SK-N-SH (cell line): ENCODE measurements around the gene GATC. TPM values are rescaled to one million over a fixed set of nuclear protein-coding genes. Genes with fewer than 3 reads are reported as not detected.

Experiments
- CTCF ChIA-PET: fragments of 300-600, 350-600 bp; formaldehyde crosslinking; extraction: SDS; loops from one replicate; lab custom pipeline; 2021; lab: Yijun Ruan, JAX
- POLR2A ChIA-PET: fragments of 350-600 bp; sonication (Branson Sonifier 250); formaldehyde crosslinking; extraction: SDS; loops from one replicate; lab custom pipeline; 2020; ENCODE audit warnings: antibody characterized with exemption, inconsistent platforms; lab: Yijun Ruan, JAX
- DNase-seq: peaks from one replicate; pipeline ENCODE4 v3.0.0; 2012
- H2AFZ ChIP-seq: fragments of 200-600 bp; sonication (generic); 2 replicates; pipeline ENCODE4 v1.8.1; 2016; ENCODE audit warnings: antibody characterized with exemption, mild to moderate bottlenecking, low read depth
- H3F3A ChIP-seq: fragments of 200-600 bp; sonication (generic); replicated peaks from 2 replicates; pipeline ENCODE3; 2016; ENCODE audit warnings: antibody characterized with exemption, mild to moderate bottlenecking; ENCODE audit not compliant: insufficient read depth
- H3K27ac ChIP-seq, 2 experiments: fragments of 200-500 bp in 1 of 2; fragments of 200-600 bp in 1 of 2; sonication (Bioruptor generic) in 1 of 2; sonication (generic), shearing (Covaris generic) in 1 of 2; 2 replicates each; pipeline versions ENCODE4 v1.5.1 to v1.6.1; 2014 to 2016; ENCODE audit warnings: low read depth in 2 of 2, inconsistent platforms in 1 of 2, low read length in 1 of 2, mild to moderate bottlenecking in 1 of 2, mixed read lengths in 1 of 2
- H3K27me3 ChIP-seq: fragments of 200-600 bp; sonication (generic), shearing (Covaris generic); 2 replicates; pipeline ENCODE4 v1.6.1; 2016; ENCODE audit warnings: mixed run types; ENCODE audit not compliant: insufficient read depth
- H3K36me3 ChIP-seq, 2 experiments: fragments of 200-500 bp in 1 of 2; fragments of 200-600 bp in 1 of 2; sonication (Bioruptor generic) in 1 of 2; sonication (generic) in 1 of 2; replicated peaks in 1 of 2; 2 replicates each; pipeline versions ENCODE3 to v1.5.1; 2014 to 2016; ENCODE audit warnings: low read length in 1 of 2, mild to moderate bottlenecking in 1 of 2; ENCODE audit not compliant: insufficient read depth in 2 of 2, control insufficient read depth in 1 of 2
- H3K4me1 ChIP-seq, 2 experiments: fragments of 200-500 bp in 1 of 2; fragments of 200-600 bp in 1 of 2; sonication (Bioruptor generic) in 1 of 2; sonication (generic), shearing (Covaris generic) in 1 of 2; 2 replicates each; pipeline versions ENCODE4 v1.5.1 to v1.6.1; 2014 to 2016; ENCODE audit warnings: low read depth in 1 of 2, low read length in 1 of 2, mixed run types in 1 of 2; ENCODE audit not compliant: insufficient read depth in 2 of 2, control insufficient read depth in 1 of 2
- H3K4me2 ChIP-seq: fragments of 200-600 bp; sonication (generic), shearing (Covaris generic); 2 replicates; pipeline ENCODE4 v1.6.1; 2017; ENCODE audit warnings: mixed run types
- H3K4me3 ChIP-seq, 2 experiments: fragments of 200-500 bp in 1 of 2; fragments of 200-600 bp in 1 of 2; sonication (Bioruptor generic) in 1 of 2; sonication (generic), shearing (Covaris generic) in 1 of 2; 2 replicates each; pipeline versions ENCODE4 v1.5.1 to v1.8.1; 2014 to 2016; ENCODE audit warnings: low read depth in 2 of 2, inconsistent platforms in 1 of 2, low read length in 1 of 2, mild to moderate bottlenecking in 1 of 2, mixed read lengths in 1 of 2, moderate library complexity in 1 of 2
- H3K79me2 ChIP-seq: fragments of 200-600 bp; sonication (generic); 2 replicates; pipeline ENCODE4 v1.8.1; 2017; ENCODE audit warnings: mild to moderate bottlenecking; ENCODE audit not compliant: insufficient read depth
- H3K9ac ChIP-seq: fragments of 200-600 bp; sonication (generic); 2 replicates; pipeline ENCODE4 v1.6.1; 2017; ENCODE audit warnings: mixed run types
- H3K9me2 ChIP-seq: fragments of 200-600 bp; sonication (generic); 2 replicates; pipeline ENCODE4 v1.6.1; 2017; ENCODE audit warnings: mixed run types
- H3K9me3 ChIP-seq: fragments of 200-600 bp; sonication (generic); 2 replicates; pipeline ENCODE4 v1.6.1; 2017; ENCODE audit warnings: mixed run types, mild to moderate bottlenecking, moderate library complexity
- H4K20me1 ChIP-seq: fragments of 200-600 bp; sonication (generic); 2 replicates; pipeline ENCODE4 v1.6.1; 2017; ENCODE audit warnings: mild to moderate bottlenecking, mixed run types; ENCODE audit not compliant: insufficient read depth
- CHD2 ChIP-seq: fragments of 150-350 bp; IDR thresholded peaks from 2 replicates; pipeline ENCODE4 v1.6.1; 2018; ENCODE audit warnings: low read length; ENCODE audit not compliant: partially characterized antibody
- EZH2phosphoT487 ChIP-seq: fragments of 200-600 bp; sonication (generic); IDR thresholded peaks from 2 replicates; pipeline ENCODE4 v1.6.1; 2017; ENCODE audit warnings: low read depth, mixed run types, mild to moderate bottlenecking, antibody characterized with exemption, moderate library complexity, borderline replicate concordance
- FOXJ3 ChIP-seq: sonication (generic); formaldehyde crosslinking; IDR thresholded peaks from 2 replicates; pipeline ENCODE4 v1.5.1; 2020; ENCODE audit warnings: mild to moderate bottlenecking, missing genetic modification reagents
- GABPA ChIP-seq: IDR thresholded peaks from 2 replicates; pipeline ENCODE4 v1.4.0; 2012; ENCODE audit warnings: low read depth, mild to moderate bottlenecking
- MAX ChIP-seq: IDR thresholded peaks from 2 replicates; pipeline ENCODE4 v1.4.0; 2012; ENCODE audit warnings: low read depth
- MXI1 ChIP-seq: IDR thresholded peaks from 2 replicates; pipeline ENCODE4 v1.6.1; 2012; ENCODE audit warnings: mild to moderate bottlenecking, low read depth, low read length, improper control_type of control experiment
- NFIC ChIP-seq: IDR thresholded peaks from 2 replicates; pipeline ENCODE4 v1.4.0; 2012; ENCODE audit warnings: borderline replicate concordance
- POLR2AphosphoS5 ChIP-seq: IDR thresholded peaks from 2 replicates; pipeline ENCODE4 v1.6.1; 2012; ENCODE audit warnings: low read depth, low read length
- SMC3 ChIP-seq: IDR thresholded peaks from 2 replicates; pipeline ENCODE4 v1.6.1; 2012; ENCODE audit warnings: low read depth, low read length, improper control_type of control experiment
- TEAD4 ChIP-seq: IDR thresholded peaks from 2 replicates; pipeline ENCODE4 v1.4.0; 2012; ENCODE audit warnings: mild to moderate bottlenecking, borderline replicate concordance; ENCODE audit not compliant: insufficient read depth
- WGBS: methylation state at CpG from one replicate; pipeline ENCODE4 v1.1.6; 2017; ENCODE audit warnings: low lambda C conversion rate; 5-methylcytosine and 5-hydroxymethylcytosine counted together
- polyA plus RNA-seq, 3 experiments: library from polyadenylated mRNA; depleted of rRNA; stranded (reverse); fragments of >200 nt; gene quantifications; 2 replicates each; pipeline ENCODE4 v1.2.3, GENCODE V29; 2012
- TF ChIP-seq, protein P1 (sequence below): IDR thresholded peaks from 2 replicates; pipeline ENCODE4 v1.4.0; 2012; ENCODE audit warnings: low read depth, borderline replicate concordance
- TF ChIP-seq, protein P2 (sequence below): fragments of 200-600 bp; sonication (generic); IDR thresholded peaks from 2 replicates; pipeline ENCODE4 v1.6.1; 2017; ENCODE audit warnings: antibody characterized with exemption, mild to moderate bottlenecking, moderate library complexity
- TF ChIP-seq, protein P3 (sequence below): fragments of 150-350 bp; IDR thresholded peaks from 2 replicates; pipeline ENCODE4 v1.6.1; 2017; ENCODE audit warnings: antibody characterized with exemption, low read length, low read depth, borderline replicate concordance

GATC gene
- polyA plus RNA-seq, 1 of the 3 experiments (the other 2 are of a cell fraction), result 10.6 TPM

- DNase-seq, result no peak
- Histone ChIP-seq H3K27me3 (no peaks in the 10 kb centered on the region; the same call in 1 of the 2 replicates), H2AFZ (no peak overlapping the region), H3F3A (no peaks in the 10 kb centered on the region), H3K9me3 (no peaks in the 10 kb centered on the region), H3K79me2 (no peaks in the 10 kb centered on the region), H4K20me1 (no peaks in the 10 kb centered on the region), H3K4me2 (no peak overlapping the region), H3K9ac (no peak overlapping the region), H3K4me3 (no peak overlapping the region), H3K27ac (no peak overlapping the region), H3K36me3 (no peaks in the 10 kb centered on the region), H3K9me2 (no peaks in the 10 kb centered on the region), H3K4me1 (no peaks in the 10 kb centered on the region)
- TF ChIP-seq CHD2 (no peak), GABPA (no peak), SMC3 (no peak), TEAD4 (no peak), NFIC (no peak), MAX (no peak), EZH2phosphoT487 (no peak), FOXJ3 (CRISPR knock-in tag) (no peak), MXI1 (no peak), POLR2AphosphoS5 (no peak)
- TF ChIP-seq, protein P1, sequence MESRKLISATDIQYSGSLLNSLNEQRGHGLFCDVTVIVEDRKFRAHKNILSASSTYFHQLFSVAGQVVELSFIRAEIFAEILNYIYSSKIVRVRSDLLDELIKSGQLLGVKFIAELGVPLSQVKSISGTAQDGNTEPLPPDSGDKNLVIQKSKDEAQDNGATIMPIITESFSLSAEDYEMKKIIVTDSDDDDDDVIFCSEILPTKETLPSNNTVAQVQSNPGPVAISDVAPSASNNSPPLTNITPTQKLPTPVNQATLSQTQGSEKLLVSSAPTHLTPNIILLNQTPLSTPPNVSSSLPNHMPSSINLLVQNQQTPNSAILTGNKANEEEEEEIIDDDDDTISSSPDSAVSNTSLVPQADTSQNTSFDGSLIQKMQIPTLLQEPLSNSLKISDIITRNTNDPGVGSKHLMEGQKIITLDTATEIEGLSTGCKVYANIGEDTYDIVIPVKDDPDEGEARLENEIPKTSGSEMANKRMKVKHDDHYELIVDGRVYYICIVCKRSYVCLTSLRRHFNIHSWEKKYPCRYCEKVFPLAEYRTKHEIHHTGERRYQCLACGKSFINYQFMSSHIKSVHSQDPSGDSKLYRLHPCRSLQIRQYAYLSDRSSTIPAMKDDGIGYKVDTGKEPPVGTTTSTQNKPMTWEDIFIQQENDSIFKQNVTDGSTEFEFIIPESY, result no peak
- TF ChIP-seq, protein P2, sequence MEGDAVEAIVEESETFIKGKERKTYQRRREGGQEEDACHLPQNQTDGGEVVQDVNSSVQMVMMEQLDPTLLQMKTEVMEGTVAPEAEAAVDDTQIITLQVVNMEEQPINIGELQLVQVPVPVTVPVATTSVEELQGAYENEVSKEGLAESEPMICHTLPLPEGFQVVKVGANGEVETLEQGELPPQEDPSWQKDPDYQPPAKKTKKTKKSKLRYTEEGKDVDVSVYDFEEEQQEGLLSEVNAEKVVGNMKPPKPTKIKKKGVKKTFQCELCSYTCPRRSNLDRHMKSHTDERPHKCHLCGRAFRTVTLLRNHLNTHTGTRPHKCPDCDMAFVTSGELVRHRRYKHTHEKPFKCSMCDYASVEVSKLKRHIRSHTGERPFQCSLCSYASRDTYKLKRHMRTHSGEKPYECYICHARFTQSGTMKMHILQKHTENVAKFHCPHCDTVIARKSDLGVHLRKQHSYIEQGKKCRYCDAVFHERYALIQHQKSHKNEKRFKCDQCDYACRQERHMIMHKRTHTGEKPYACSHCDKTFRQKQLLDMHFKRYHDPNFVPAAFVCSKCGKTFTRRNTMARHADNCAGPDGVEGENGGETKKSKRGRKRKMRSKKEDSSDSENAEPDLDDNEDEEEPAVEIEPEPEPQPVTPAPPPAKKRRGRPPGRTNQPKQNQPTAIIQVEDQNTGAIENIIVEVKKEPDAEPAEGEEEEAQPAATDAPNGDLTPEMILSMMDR, result no peak
- TF ChIP-seq, protein P3, sequence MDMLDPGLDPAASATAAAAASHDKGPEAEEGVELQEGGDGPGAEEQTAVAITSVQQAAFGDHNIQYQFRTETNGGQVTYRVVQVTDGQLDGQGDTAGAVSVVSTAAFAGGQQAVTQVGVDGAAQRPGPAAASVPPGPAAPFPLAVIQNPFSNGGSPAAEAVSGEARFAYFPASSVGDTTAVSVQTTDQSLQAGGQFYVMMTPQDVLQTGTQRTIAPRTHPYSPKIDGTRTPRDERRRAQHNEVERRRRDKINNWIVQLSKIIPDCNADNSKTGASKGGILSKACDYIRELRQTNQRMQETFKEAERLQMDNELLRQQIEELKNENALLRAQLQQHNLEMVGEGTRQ, result no peak
- 73% methylated on average over 11 of the region's 13 CpGs for WGBS
- ChIA-PET CTCF (interaction anchor here (8.6 kb wide), 1 partner anchor 16 kb away, joined by 61 read pairs; no protein-coding TSS in a partner anchor), POLR2A (no interaction called here)
Observed at GRCh38 chr12:120413901-120414695, 32.1 kb upstream of the GATC start.
